Psoas muscle (tissue), 8 donors: ENCODE measurements around the gene SPEN. TPM values are rescaled to one million over a fixed set of nuclear protein-coding genes. Genes with fewer than 3 reads are reported as not detected.

ENCODE experiments used
- ATAC-seq, 4 donors: fragments of 200-7000 bp; cut with Tn5 transposase; one replicate each; pipeline ENCODE4 v1.9.1; 2020; ENCODE audit warnings: moderate library complexity in 3 of 4, mild to moderate bottlenecking in 2 of 4
- DNase-seq, 2 donors: peaks; one replicate each; pipeline ENCODE4 v3.0.0-alpha.2; 2020
- H3K27ac ChIP-seq: fragments of 200-600 bp; one replicate; pipeline ENCODE4 v1.8.0; 2022
- H3K27me3 ChIP-seq, 3 donors: fragments of 200-600 bp in 1 of 3; one replicate each; pipeline versions ENCODE4 v1.6.1 to v1.8.0; 2013 to 2022; ENCODE audit warnings: low read length in 2 of 3, mild to moderate bottlenecking in 2 of 3, moderate library complexity in 1 of 3; ENCODE audit not compliant: insufficient read depth in 3 of 3
- H3K36me3 ChIP-seq, 2 donors: fragments of 200-600 bp in 1 of 2; one replicate each; pipeline versions ENCODE4 v1.6.1 to v1.8.0; 2013 to 2022; ENCODE audit warnings: low read depth in 1 of 2, mild to moderate bottlenecking in 1 of 2, moderate library complexity in 1 of 2; ENCODE audit not compliant: insufficient read depth in 1 of 2
- H3K4me1 ChIP-seq: fragments of 200-600 bp; one replicate; pipeline ENCODE4 v1.8.0; 2022
- H3K4me3 ChIP-seq: fragments of 200-600 bp; one replicate; pipeline ENCODE4 v1.8.0; 2022; ENCODE audit warnings: mild to moderate bottlenecking
- H3K9me3 ChIP-seq: fragments of 200-600 bp; one replicate; pipeline ENCODE4 v1.8.0; 2022
- CTCF ChIP-seq: fragments of 200-600 bp; IDR thresholded peaks from one replicate; pipeline ENCODE4 v1.8.0; 2022; ENCODE audit warnings: antibody characterized with exemption
- WGBS, 3 donors: extraction: QIAGEN DNeasy Blood & Tissue Kit; methylation state at CpG; one replicate each; pipeline versions ENCODE4 v1.1.6 to v1.1.7; 2013; 5-methylcytosine and 5-hydroxymethylcytosine counted together
- intact Hi-C, 2 donors: fragments of 100-400 bp; cut with DNase I; formaldehyde crosslinking; loops; one replicate each; pipeline versions ENCODE4 v1.11.0 to v1.14.2; 2022
- polyA plus RNA-seq, 3 donors: library from polyadenylated mRNA; stranded (reverse); fragments of 200-250 nt; gene quantifications; one replicate each; pipeline ENCODE4 v1.2.3, GENCODE V29; 2013
- total RNA-seq, 4 donors: library from RNA; stranded (reverse); fragmentation: NEBNext Ultra II Directional in 2 of 4; extraction: Animal tissue kit (Norgen Biotek cat#: 25700) in 2 of 4; gene quantifications; one replicate each; pipeline versions ENCODE4 v1.2.1 to v1.2.4, GENCODE V29; 2021 to 2023
- donor health status: healthy with polysubstance abuse.
- donor health status: DM: no; HTN: no; CAD: no; lungs with moderate emphysema.
- donor health status: Bipolar disorder and iron deficiency.
- donor health status: healthy.
- donor health status: DM: yes; HTN: yes; CAD: no.
- donor health status: DM: no; HTN: no; CAD: no.
- donor health status: DM: no; HTN: no; CAD: no.
- donor health status: DM: yes; HTN: yes; CAD: no.

The SPEN gene
- total and polyA plus RNA-seq, 7 donors = 10.2 to 46.5 (median 38.3) TPM

GRCh38 chr1:15953791-15954241, 106.3 kb downstream of the SPEN start:
- ATAC-seq (no peak), DNase-seq (no peak)
- Histone ChIP-seq H3K4me1 (peaks cover 67% of the 10 kb centered on the region), H3K27me3 (no peaks in the 10 kb centered on the region), H3K9me3 (no peaks in the 10 kb centered on the region), H3K27ac (no peak overlapping the region), H3K36me3 (no peaks in the 10 kb centered on the region), H3K4me3 (no peak overlapping the region)
- TF ChIP-seq CTCF = no peak
- WGBS, 3 donors = 8 to 46% (median 19%) methylated on average over 1 of the region's 1 CpG
- intact Hi-C loops = no loop called here

DNA sequence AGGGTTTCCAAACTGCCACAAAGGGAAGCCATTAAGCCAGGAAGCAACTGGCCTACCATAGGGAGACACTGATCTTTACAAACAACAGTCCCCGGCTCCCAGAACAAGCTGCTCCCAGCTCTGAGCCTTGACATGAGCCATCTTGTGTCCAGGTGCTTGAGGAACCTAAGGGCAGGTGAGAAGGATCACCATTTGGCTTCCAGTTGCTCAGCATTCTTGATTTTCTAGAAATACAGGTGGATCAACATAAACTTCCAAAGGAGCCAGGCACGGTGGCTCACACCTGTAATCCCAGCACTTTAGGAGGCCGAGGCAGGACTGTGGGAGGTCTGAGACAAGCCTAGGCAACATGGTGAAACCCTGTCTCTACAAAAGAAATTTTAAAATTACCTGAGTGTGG, 106.8 kb downstream of the SPEN start:
- no peaks in the 10 kb centered on the region for H3K27me3 ChIP-seq
- no peak for TF ChIP-seq CTCF
- DNase-seq = no peak
- H3K9me3 ChIP-seq = no peaks in the 10 kb centered on the region
- H3K36me3 ChIP-seq = no peaks in the 10 kb centered on the region
- no peak for ATAC-seq
- no peak overlapping the region for H3K27ac ChIP-seq
- intact Hi-C loops = no loop called here
- WGBS, 3 donors = 89 to 94% (median 90%) methylated on average over 3 of the region's 3 CpGs
- H3K4me1 ChIP-seq = peaks cover 66% of the 10 kb centered on the region
- H3K4me3 ChIP-seq = no peak overlapping the region

GRCh38 chr1:15955552-15955951, 108.0 kb downstream of the SPEN start:
- Histone ChIP-seq H3K36me3 (no peaks in the 10 kb centered on the region), H3K4me3 (no peak overlapping the region)
- ATAC-seq = no peak

DNA sequence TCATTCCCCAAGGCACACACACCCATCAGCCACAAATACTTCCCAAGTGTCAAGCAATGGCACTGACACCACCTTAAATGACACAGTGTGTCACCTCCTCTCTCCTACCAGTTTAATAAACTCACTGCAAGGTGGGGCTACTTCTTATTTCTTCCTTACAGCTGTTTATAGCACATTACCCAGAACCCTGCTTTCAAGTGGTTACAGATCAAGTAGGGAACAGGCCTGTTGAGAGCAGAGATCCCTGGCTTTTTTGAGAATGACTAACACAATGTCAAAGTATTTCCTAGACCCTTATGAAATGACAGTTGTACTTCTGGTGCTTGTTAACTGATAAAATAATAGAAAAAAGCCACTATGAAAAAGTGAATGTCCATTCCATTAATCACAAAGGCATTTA, 108.6 kb downstream of the SPEN start:
- Histone ChIP-seq H3K36me3 (no peaks in the 10 kb centered on the region), H3K4me3 (no peak overlapping the region), H3K27me3 (no peaks in the 10 kb centered on the region), H3K4me1 (peaks cover 49% of the 10 kb centered on the region), H3K9me3 (no peaks in the 10 kb centered on the region), H3K27ac (no peak overlapping the region)
- intact Hi-C loops = no loop called here
- no peak for TF ChIP-seq CTCF
- DNase-seq = no peak
- ATAC-seq = no peak

More at GRCh38 chr1:15955552-15955951, 108.0 kb downstream of the SPEN start:
- TF ChIP-seq CTCF = no peak
- WGBS, 3 donors = 95 to 99% (median 98%) methylated on average over 2 of the region's 2 CpGs
- H3K27me3 ChIP-seq = no peaks in the 10 kb centered on the region
- no peaks in the 10 kb centered on the region for H3K9me3 ChIP-seq
- no peak for DNase-seq
- H3K4me1 ChIP-seq = peaks cover 55% of the 10 kb centered on the region
- intact Hi-C loops = no loop called here
- no peak overlapping the region for H3K27ac ChIP-seq
